Measurements from ENCODE around the gene DACH1.

DNA sequence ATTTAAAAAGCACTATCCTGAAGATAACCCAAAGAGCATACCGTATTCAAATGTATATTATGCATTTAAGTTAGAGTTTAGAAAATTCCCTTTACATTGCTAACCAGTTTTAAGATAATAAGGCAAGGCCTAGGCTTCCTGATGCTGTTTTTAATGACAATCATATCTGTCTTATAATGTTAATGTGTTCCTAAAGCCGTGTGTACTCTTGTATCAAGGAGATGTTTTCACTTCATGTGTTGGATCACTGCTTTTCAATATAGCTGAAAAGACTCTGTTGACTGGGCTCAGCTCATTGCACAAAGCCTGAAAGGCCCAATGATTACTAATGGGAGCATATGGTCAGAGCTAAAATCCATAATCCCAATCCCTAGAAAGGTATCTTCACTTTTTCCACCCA, 81.6 kb downstream of the DACH1 start:
- TF ChIP-seq, protein P1, sequence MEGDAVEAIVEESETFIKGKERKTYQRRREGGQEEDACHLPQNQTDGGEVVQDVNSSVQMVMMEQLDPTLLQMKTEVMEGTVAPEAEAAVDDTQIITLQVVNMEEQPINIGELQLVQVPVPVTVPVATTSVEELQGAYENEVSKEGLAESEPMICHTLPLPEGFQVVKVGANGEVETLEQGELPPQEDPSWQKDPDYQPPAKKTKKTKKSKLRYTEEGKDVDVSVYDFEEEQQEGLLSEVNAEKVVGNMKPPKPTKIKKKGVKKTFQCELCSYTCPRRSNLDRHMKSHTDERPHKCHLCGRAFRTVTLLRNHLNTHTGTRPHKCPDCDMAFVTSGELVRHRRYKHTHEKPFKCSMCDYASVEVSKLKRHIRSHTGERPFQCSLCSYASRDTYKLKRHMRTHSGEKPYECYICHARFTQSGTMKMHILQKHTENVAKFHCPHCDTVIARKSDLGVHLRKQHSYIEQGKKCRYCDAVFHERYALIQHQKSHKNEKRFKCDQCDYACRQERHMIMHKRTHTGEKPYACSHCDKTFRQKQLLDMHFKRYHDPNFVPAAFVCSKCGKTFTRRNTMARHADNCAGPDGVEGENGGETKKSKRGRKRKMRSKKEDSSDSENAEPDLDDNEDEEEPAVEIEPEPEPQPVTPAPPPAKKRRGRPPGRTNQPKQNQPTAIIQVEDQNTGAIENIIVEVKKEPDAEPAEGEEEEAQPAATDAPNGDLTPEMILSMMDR (IDR thresholded peaks at IDR 0.05 in 2 of 3, conservative IDR thresholded peaks at IDR 0.05 in 1 of 3; ENCODE audit: borderline replicate concordance in 1 of 3, insufficient read depth in 1 of 3, low read depth in 2 of 3, low read length in 2 of 3): no peak
- TF ChIP-seq POLR2A (IDR thresholded peaks at IDR 0.05; ENCODE audit: borderline replicate concordance, extremely low read depth, insufficient read depth, insufficient read length): no peak
- TF ChIP-seq RAD21 (IDR thresholded peaks at IDR 0.05; ENCODE audit: low read depth): no peak
- no peak for TF ChIP-seq TCF7L2 (IDR thresholded peaks at IDR 0.05; ENCODE audit: borderline replicate concordance, extremely low read depth, insufficient read depth, insufficient read length)
- TF ChIP-seq POLR2AphosphoS5 (IDR thresholded peaks at IDR 0.05; ENCODE audit: low read depth, low read length): no peak
- TF ChIP-seq, protein P2, sequence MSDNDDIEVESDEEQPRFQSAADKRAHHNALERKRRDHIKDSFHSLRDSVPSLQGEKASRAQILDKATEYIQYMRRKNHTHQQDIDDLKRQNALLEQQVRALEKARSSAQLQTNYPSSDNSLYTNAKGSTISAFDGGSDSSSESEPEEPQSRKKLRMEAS (IDR thresholded peaks at IDR 0.05): no peak
- TF ChIP-seq, protein P3, sequence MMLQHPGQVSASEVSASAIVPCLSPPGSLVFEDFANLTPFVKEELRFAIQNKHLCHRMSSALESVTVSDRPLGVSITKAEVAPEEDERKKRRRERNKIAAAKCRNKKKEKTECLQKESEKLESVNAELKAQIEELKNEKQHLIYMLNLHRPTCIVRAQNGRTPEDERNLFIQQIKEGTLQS (IDR thresholded peaks at IDR 0.05): no peak
- TF ChIP-seq YY1 (IDR thresholded peaks at IDR 0.05; ENCODE audit: extremely low read depth, insufficient replicate concordance, low read depth, low read length): no peak
- TF ChIP-seq EZH2phosphoT487 (IDR thresholded peaks at IDR 0.05; ENCODE audit: borderline replicate concordance): no peak
- TF ChIP-seq, protein P4, sequence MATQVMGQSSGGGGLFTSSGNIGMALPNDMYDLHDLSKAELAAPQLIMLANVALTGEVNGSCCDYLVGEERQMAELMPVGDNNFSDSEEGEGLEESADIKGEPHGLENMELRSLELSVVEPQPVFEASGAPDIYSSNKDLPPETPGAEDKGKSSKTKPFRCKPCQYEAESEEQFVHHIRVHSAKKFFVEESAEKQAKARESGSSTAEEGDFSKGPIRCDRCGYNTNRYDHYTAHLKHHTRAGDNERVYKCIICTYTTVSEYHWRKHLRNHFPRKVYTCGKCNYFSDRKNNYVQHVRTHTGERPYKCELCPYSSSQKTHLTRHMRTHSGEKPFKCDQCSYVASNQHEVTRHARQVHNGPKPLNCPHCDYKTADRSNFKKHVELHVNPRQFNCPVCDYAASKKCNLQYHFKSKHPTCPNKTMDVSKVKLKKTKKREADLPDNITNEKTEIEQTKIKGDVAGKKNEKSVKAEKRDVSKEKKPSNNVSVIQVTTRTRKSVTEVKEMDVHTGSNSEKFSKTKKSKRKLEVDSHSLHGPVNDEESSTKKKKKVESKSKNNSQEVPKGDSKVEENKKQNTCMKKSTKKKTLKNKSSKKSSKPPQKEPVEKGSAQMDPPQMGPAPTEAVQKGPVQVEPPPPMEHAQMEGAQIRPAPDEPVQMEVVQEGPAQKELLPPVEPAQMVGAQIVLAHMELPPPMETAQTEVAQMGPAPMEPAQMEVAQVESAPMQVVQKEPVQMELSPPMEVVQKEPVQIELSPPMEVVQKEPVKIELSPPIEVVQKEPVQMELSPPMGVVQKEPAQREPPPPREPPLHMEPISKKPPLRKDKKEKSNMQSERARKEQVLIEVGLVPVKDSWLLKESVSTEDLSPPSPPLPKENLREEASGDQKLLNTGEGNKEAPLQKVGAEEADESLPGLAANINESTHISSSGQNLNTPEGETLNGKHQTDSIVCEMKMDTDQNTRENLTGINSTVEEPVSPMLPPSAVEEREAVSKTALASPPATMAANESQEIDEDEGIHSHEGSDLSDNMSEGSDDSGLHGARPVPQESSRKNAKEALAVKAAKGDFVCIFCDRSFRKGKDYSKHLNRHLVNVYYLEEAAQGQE (IDR thresholded peaks at IDR 0.05; ENCODE audit: low read depth): no peak
- no peak for TF ChIP-seq EZH2 (IDR thresholded peaks at IDR 0.05)
- no peak for TF ChIP-seq SP1 (IDR thresholded peaks at IDR 0.05; ENCODE audit: low read depth)
- no peak for TF ChIP-seq JUND (IDR thresholded peaks at IDR 0.05)

All from HCT116 (cell line).